Stimulated activated CD4-positive, alpha-beta T cell treated with anti-CD3 and anti-CD28 coated beads, Interleukin-15, amount 100 ng/mL, for 1 hour (primary cell): ENCODE data around the gene MTMR10.

Source experiments
- DNase-seq, 2 donors: peaks; one replicate each; pipeline ENCODE4 v3.0.0-alpha.2; 2020; ENCODE audit warnings: low read depth in 1 of 2, low spot score in 1 of 2

Gene MTMR10

GRCh38 chr15:30921781-30922479 is 69.5 kb downstream of the MTMR10 start:
- DNase-seq, result no peak

GRCh38 chr15:30921106-30921505 is 70.3 kb downstream of the MTMR10 start:
- DNase-seq, result no peak

- DNase-seq, result no peak
Measured at GRCh38 chr15:30919877-30920550, 71.4 kb downstream of the MTMR10 start.

GRCh38 chr15:30918366-30918765 is 73.1 kb downstream of the MTMR10 start:
- DNase-seq, result no peak

- DNase-seq, result no peak
Measured at GRCh38 chr15:30917675-30918074, 73.8 kb downstream of the MTMR10 start.

GRCh38 chr15:30917013-30917412 is 74.4 kb downstream of the MTMR10 start:
- no peak for DNase-seq

GRCh38 chr15:30913761-30914160 is 77.7 kb downstream of the MTMR10 start:
- DNase-seq, result no peak

- DNase-seq, result no peak
Measured at GRCh38 chr15:30906366-30906765, 85.1 kb downstream of the MTMR10 start.

GRCh38 chr15:30905821-30906220 is 85.6 kb downstream of the MTMR10 start:
- no peak for DNase-seq

GRCh38 chr15:30904812-30905211 is 86.6 kb downstream of the MTMR10 start:
- DNase-seq, result no peak

- DNase-seq, result peak; percentile 57 to 75
Measured at GRCh38 chr15:30903497-30904187, 87.8 kb downstream of the MTMR10 start, which contains the start of gene FAN1. TSS of gene FAN1 (plus strand) at chr15:30903915. CDS start at chr15:30904664, 749 bp downstream.

GRCh38 chr15:30901889-30902288 is 89.5 kb downstream of the MTMR10 start:
- DNase-seq, result no peak

GRCh38 chr15:30896211-30896606 is 95.2 kb downstream of the MTMR10 start:
- no peak for DNase-seq

GRCh38 chr15:30895461-30896210 is 95.8 kb downstream of the MTMR10 start:
- DNase-seq, result no peak

- DNase-seq, result no peak
Measured at GRCh38 chr15:30889196-30889595, 102.2 kb downstream of the MTMR10 start.
